K562 (cell line): ENCODE data around the gene BCAR1.
"Not testable (repeated sequence)": the region's sequence is repeated elsewhere in the genome, so short reads cannot be mapped to it uniquely, and the experiment has no call there.

Source experiments
- BACH1 ChIP-seq: fragments of 200-800 bp; sonication (Bioruptor generic); IDR thresholded peaks from 2 replicates; pipeline ENCODE4 v1.6.1; 2016; ENCODE audit warnings: missing genetic modification characterization, missing compliant biosample characterization
- BCOR ChIP-seq: fragments of 450-650 bp; IDR thresholded peaks from 2 replicates; pipeline ENCODE4 v1.6.1; 2016
- CREB1 ChIP-seq, 2 experiments: sonication (generic) in 1 of 2; formaldehyde crosslinking in 1 of 2; IDR thresholded peaks; 2 replicates each; pipeline versions ENCODE4 v1.6.1 to v1.8.0; 2012 to 2022; ENCODE audit warnings: inconsistent platforms in 1 of 2, mild to moderate bottlenecking in 1 of 2, missing genetic modification reagents in 1 of 2, moderate library complexity in 1 of 2
- EP300 ChIP-seq: IDR thresholded peaks from 2 replicates; pipeline ENCODE4 v1.6.1; 2012; ENCODE audit warnings: low read length, improper control_type of control experiment
- EZH2 ChIP-seq: IDR thresholded peaks from 2 replicates; pipeline ENCODE4 v1.6.1; 2012; ENCODE audit warnings: low read depth, mild to moderate bottlenecking, inconsistent platforms, low read length, borderline replicate concordance
- NCOA2 ChIP-seq, 2 experiments: fragments of 450-650 bp; IDR thresholded peaks; 2 replicates each; pipeline ENCODE4 v1.6.1; 2018; ENCODE audit warnings: mild to moderate bottlenecking in 2 of 2, moderate library complexity in 1 of 2; ENCODE audit not compliant: partially characterized antibody in 2 of 2
- SUPT5H ChIP-seq: fragments of 450-650 bp; IDR thresholded peaks from 2 replicates; pipeline ENCODE4 v1.6.1; 2016
- TAF9B ChIP-seq: fragments of 450-650 bp; IDR thresholded peaks from 2 replicates; pipeline ENCODE4 v1.6.1; 2018; ENCODE audit warnings: mild to moderate bottlenecking; ENCODE audit not compliant: partially characterized antibody
- ZFPM2 ChIP-seq: fragments of 250-450 bp; sonication (Bioruptor Pico); IDR thresholded peaks from 2 replicates; pipeline ENCODE4 v1.5.1; 2022; ENCODE audit warnings: mild to moderate bottlenecking
- ZNF766 ChIP-seq: fragments of 200-800 bp; sonication (Bioruptor generic); conservative IDR thresholded peaks from 2 replicates; pipeline ENCODE4 v1.6.1; 2016; ENCODE audit warnings: missing genetic modification characterization, missing compliant biosample characterization
- TF ChIP-seq, protein P1 (sequence below): sonication (generic); formaldehyde crosslinking; IDR thresholded peaks from 2 replicates; pipeline ENCODE4 v1.9.0; 2022; ENCODE audit warnings: mild to moderate bottlenecking, missing genetic modification reagents
- TF ChIP-seq, protein P2 (sequence below): sonication (generic); formaldehyde crosslinking; IDR thresholded peaks from 2 replicates; pipeline ENCODE4 v1.5.0; 2020; ENCODE audit warnings: missing genetic modification reagents

DNA sequence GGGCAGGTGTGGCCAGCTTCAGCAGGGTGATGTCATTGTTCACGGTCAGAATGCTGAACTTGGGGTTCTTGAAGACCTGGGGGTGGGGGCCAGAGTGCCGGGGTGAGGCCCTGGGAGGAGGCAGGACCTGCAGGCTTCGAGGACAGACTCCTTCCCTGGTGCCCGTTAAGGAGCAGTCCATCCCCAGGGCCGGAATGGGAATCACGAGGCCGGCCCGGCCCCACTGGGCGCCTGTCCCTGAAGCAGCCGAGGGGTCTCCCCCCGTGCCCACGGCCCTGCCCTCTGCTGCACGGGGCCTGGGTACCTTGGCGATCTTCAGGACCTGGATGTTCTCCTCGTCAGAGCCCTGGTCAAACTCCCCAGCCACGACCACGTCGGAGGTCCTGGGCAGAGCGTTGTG lies 46.0 kb downstream of the BCAR1 start:
- TF ChIP-seq EZH2; BCOR; ZNF766 (CRISPR knock-in tag); CREB1 (IDR thresholded peaks at IDR 0.05); CREB1 (CRISPR knock-in tag; IDR thresholded peaks at IDR 0.05); ZFPM2 (CRISPR knock-in tag); NCOA2 (IDR thresholded peaks at IDR 0.05; ENCODE audit: partially characterized antibody in 2 of 2); EP300; SUPT5H; BACH1 (tag); TAF9B: not testable (repeated sequence)
- TF ChIP-seq, protein P1, sequence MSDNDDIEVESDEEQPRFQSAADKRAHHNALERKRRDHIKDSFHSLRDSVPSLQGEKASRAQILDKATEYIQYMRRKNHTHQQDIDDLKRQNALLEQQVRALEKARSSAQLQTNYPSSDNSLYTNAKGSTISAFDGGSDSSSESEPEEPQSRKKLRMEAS (CRISPR knock-in tag) = not testable (repeated sequence)
- TF ChIP-seq, protein P2, sequence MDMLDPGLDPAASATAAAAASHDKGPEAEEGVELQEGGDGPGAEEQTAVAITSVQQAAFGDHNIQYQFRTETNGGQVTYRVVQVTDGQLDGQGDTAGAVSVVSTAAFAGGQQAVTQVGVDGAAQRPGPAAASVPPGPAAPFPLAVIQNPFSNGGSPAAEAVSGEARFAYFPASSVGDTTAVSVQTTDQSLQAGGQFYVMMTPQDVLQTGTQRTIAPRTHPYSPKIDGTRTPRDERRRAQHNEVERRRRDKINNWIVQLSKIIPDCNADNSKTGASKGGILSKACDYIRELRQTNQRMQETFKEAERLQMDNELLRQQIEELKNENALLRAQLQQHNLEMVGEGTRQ (CRISPR knock-in tag) = not testable (repeated sequence)
